Stimulated activated CD8-positive, alpha-beta memory T cell treated with anti-CD3 and anti-CD28 coated beads, Interleukin-15, amount 100 ng/mL, for 4 hours (primary cell): ENCODE data around the gene BHLHE23.
"Not testable (repeated sequence)": the region's sequence is repeated elsewhere in the genome, so short reads cannot be mapped to it uniquely, and the experiment has no call there.

Experiments
- DNase-seq, 2 donors: peaks; one replicate each; pipeline ENCODE4 v3.0.0-alpha.2; 2020; ENCODE audit warnings: low read depth in 2 of 2

Gene BHLHE23

GRCh38 chr20:63043348-63044203 is 36.8 kb upstream of the BHLHE23 start:
- no peak for DNase-seq

GRCh38 chr20:63042448-63043071 is 35.8 kb upstream of the BHLHE23 start:
- DNase-seq = no peak

GRCh38 chr20:63041776-63042175 is 35.0 kb upstream of the BHLHE23 start:
- no peak for DNase-seq

- no peak for DNase-seq
Observed at GRCh38 chr20:63037669-63038268, 31.0 kb upstream of the BHLHE23 start.

- DNase-seq = no peak
Observed at GRCh38 chr20:63036291-63036690, 29.5 kb upstream of the BHLHE23 start.

GRCh38 chr20:63035603-63036185 is 28.9 kb upstream of the BHLHE23 start:
- DNase-seq = no peak

- DNase-seq = not testable (repeated sequence)
Observed at GRCh38 chr20:63034710-63035602, 28.2 kb upstream of the BHLHE23 start.

GRCh38 chr20:63033794-63034709 is 27.3 kb upstream of the BHLHE23 start:
- no peak for DNase-seq

- DNase-seq = no peak
Observed at GRCh38 chr20:63032861-63033793, 26.4 kb upstream of the BHLHE23 start.

- DNase-seq = no peak
Observed at GRCh38 chr20:63032026-63032800, 25.4 kb upstream of the BHLHE23 start.

- DNase-seq = no peak
Observed at GRCh38 chr20:63031251-63032014, 24.7 kb upstream of the BHLHE23 start.

GRCh38 chr20:63029358-63030121 is 22.8 kb upstream of the BHLHE23 start:
- DNase-seq = no peak

GRCh38 chr20:63028461-63028921 is 21.7 kb upstream of the BHLHE23 start:
- no peak for DNase-seq

- DNase-seq = no peak
Observed at GRCh38 chr20:63027922-63028389, 21.2 kb upstream of the BHLHE23 start.

GRCh38 chr20:63027221-63027921 is 20.6 kb upstream of the BHLHE23 start:
- DNase-seq = no peak

GRCh38 chr20:63026582-63027165 is 19.9 kb upstream of the BHLHE23 start:
- no peak for DNase-seq
